Vagina (tissue), 2 donors: ENCODE measurements around the gene DAGLB. TPM values are rescaled to one million over a fixed set of nuclear protein-coding genes. Genes with fewer than 3 reads are reported as not detected.
A peak's percentile ranks its signal among the peaks of the same experiment; 100 is the strongest.
"Not testable (repeated sequence)": the region's sequence is repeated elsewhere in the genome, so short reads cannot be mapped to it uniquely, and the experiment has no call there.

Source experiments
- DNase-seq, 2 donors: peaks; one replicate each; pipeline ENCODE4 v3.0.0-alpha.2; 2017; ENCODE audit errors: extremely low spot score in 2 of 2
- H3K27ac ChIP-seq: fragments of 200-600 bp; sonication (generic); one replicate; pipeline ENCODE4 v1.5.1; 2019
- H3K27me3 ChIP-seq: fragments of 200-600 bp; sonication (generic); one replicate; pipeline ENCODE4 v1.5.1; 2019
- H3K36me3 ChIP-seq, 2 donors: fragments of 200-600 bp; sonication (generic); one replicate each; pipeline ENCODE4 v1.5.1; 2017 to 2019
- H3K4me1 ChIP-seq: fragments of 200-600 bp; sonication (generic); one replicate; pipeline ENCODE4 v1.5.1; 2019
- H3K4me3 ChIP-seq, 2 donors: fragments of 200-600 bp; sonication (generic); 1 replicate in 1 of 2; 2 replicates in 1 of 2; pipeline ENCODE4 v1.5.1; 2016 to 2019
- H3K9me3 ChIP-seq: fragments of 200-600 bp; sonication (generic); one replicate; pipeline ENCODE4 v1.5.1; 2019
- CTCF ChIP-seq, 3 experiments: fragments of 450-650 bp in 2 of 3; fragments of 200-600 bp in 1 of 3; sonication (generic) in 1 of 3; IDR thresholded peaks; one replicate each; pipeline ENCODE4 v1.5.1; 2017 to 2019; ENCODE audit warnings: antibody characterized with exemption in 3 of 3, mild to moderate bottlenecking in 2 of 3, moderate library complexity in 2 of 3
- POLR2A ChIP-seq, 2 donors: fragments of 450-650 bp; IDR thresholded peaks; one replicate each; pipeline ENCODE4 v1.6.1; 2017; ENCODE audit warnings: antibody characterized with exemption in 2 of 2, mild to moderate bottlenecking in 2 of 2, moderate library complexity in 2 of 2
- POLR2AphosphoS5 ChIP-seq, 2 donors: sonication (generic); formaldehyde crosslinking; IDR thresholded peaks; one replicate each; pipeline ENCODE4 v1.9.0; 2017; ENCODE audit warnings: antibody characterized with exemption in 2 of 2, mild to moderate bottlenecking in 2 of 2, low read depth in 1 of 2; ENCODE audit not compliant: insufficient read depth in 1 of 2
- intact Hi-C: fragments of 100-400 bp; cut with DNase I; formaldehyde crosslinking; loops from one replicate; pipeline ENCODE4 v1.15.1; 2023
- total RNA-seq: library from RNA; depleted of rRNA; stranded (reverse); fragments of >200 nt; gene quantifications from one replicate; pipeline ENCODE4 v1.2.3, GENCODE V29; 2016

The DAGLB gene
- total RNA-seq, 1 donor from 2014 or later: 22.1 TPM

- Histone ChIP-seq H3K9me3 (no peaks in the 10 kb centered on the region), H3K4me3 (no peak overlapping the region), H3K36me3 (no peaks in the 10 kb centered on the region), H3K27ac (no peak overlapping the region), H3K27me3 (no peaks in the 10 kb centered on the region), H3K4me1 (peaks cover 91% of the 10 kb centered on the region)
- intact Hi-C loops: no loop called here
- no peak for DNase-seq
- no peak for TF ChIP-seq POLR2A (IDR thresholded peaks at IDR 0.05)
- no peak for TF ChIP-seq CTCF (IDR thresholded peaks at IDR 0.05)
- no peak for TF ChIP-seq POLR2AphosphoS5 (IDR thresholded peaks at IDR 0.05; ENCODE audit: insufficient read depth in 1 of 2, low read depth in 1 of 2)
Observed at GRCh38 chr7:6380310-6381095, 67.3 kb downstream of the DAGLB start.

- no peaks in the 10 kb centered on the region for H3K27me3 ChIP-seq
- H3K9me3 ChIP-seq: no peaks in the 10 kb centered on the region
- DNase-seq: no peak
- H3K4me1 ChIP-seq: peaks cover 85% of the 10 kb centered on the region
- intact Hi-C loops: no loop called here
- H3K4me3 ChIP-seq: no peak overlapping the region
- no peaks in the 10 kb centered on the region for H3K36me3 ChIP-seq
- TF ChIP-seq POLR2AphosphoS5 (IDR thresholded peaks at IDR 0.05; ENCODE audit: insufficient read depth in 1 of 2, low read depth in 1 of 2): no peak
- TF ChIP-seq POLR2A (IDR thresholded peaks at IDR 0.05): no peak
- TF ChIP-seq CTCF (IDR thresholded peaks at IDR 0.05): no peak
- no peak overlapping the region for H3K27ac ChIP-seq
Observed at GRCh38 chr7:6379886-6380285, 67.9 kb downstream of the DAGLB start.

- DNase-seq, intact Hi-C loops, H3K27me3 ChIP-seq, H3K4me3 ChIP-seq, H3K36me3 ChIP-seq, H3K9me3 ChIP-seq, H3K27ac ChIP-seq: not testable (repeated sequence)
- H3K4me1 ChIP-seq: peaks cover 72% of the 10 kb centered on the region
Observed at GRCh38 chr7:6378556-6378955, 69.2 kb downstream of the DAGLB start.

GRCh38 chr7:6376820-6377219 lies 70.9 kb downstream of the DAGLB start:
- Histone ChIP-seq H3K36me3 (no peaks in the 10 kb centered on the region), H3K27me3 (no peaks in the 10 kb centered on the region), H3K9me3 (no peaks in the 10 kb centered on the region), H3K4me3 (peak overlapping the region; percentile 26 to 67), H3K4me1 (peaks cover 54% of the 10 kb centered on the region), H3K27ac (no peak overlapping the region)
- intact Hi-C loops: no loop called here
- TF ChIP-seq POLR2A (IDR thresholded peaks at IDR 0.05) (no peak), CTCF (IDR thresholded peaks at IDR 0.05) (no peak), POLR2AphosphoS5 (IDR thresholded peaks at IDR 0.05; ENCODE audit: insufficient read depth in 1 of 2, low read depth in 1 of 2) (no peak)
- DNase-seq: no peak

GRCh38 chr7:6375348-6376101 lies 72.2 kb downstream of the DAGLB start:
- TF ChIP-seq POLR2AphosphoS5 (IDR thresholded peaks at IDR 0.05; ENCODE audit: insufficient read depth in 1 of 2, low read depth in 1 of 2) (no peak), CTCF (IDR thresholded peaks at IDR 0.05) (no peak), POLR2A (IDR thresholded peaks at IDR 0.05) (no peak)
- no peaks in the 10 kb centered on the region for H3K27me3 ChIP-seq
- H3K4me1 ChIP-seq: peaks cover 42% of the 10 kb centered on the region
- intact Hi-C loops: no loop called here
- H3K27ac ChIP-seq: peak overlapping the region; percentile 88
- H3K9me3 ChIP-seq: no peaks in the 10 kb centered on the region
- H3K4me3 ChIP-seq: peak overlapping the region; percentile 67 to 97
- H3K36me3 ChIP-seq: no peaks in the 10 kb centered on the region
- DNase-seq: no peak
